ENCODE data around the gene RAF1.

DNA sequence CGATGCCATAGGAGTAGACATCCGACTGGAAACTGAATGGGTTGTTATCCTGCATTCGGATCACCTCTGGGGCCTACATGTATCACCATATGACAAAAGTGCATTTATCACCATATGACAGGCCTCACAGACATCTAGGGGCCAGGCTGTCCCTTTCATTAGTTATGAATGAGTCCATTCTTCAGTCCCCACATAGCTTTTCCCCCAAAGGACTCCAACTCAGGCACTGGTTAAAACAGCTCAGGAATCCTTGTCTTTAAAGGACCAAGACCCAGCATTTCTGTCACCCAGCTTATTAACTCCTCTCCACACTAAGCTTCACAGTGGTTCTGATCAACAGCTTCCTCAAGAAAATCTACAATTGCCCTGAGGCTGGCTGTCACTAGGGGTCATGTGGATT lies 78.7 kb downstream of the RAF1 start:
- TF ChIP-seq IRF2 (CRISPR knock-in tag; IDR thresholded peaks at IDR 0.05; ENCODE audit: borderline replicate concordance, low read depth) = no peak
- no peak for TF ChIP-seq CTCF (IDR thresholded peaks at IDR 0.05)
- no peak for TF ChIP-seq NR2C2 (CRISPR knock-in tag; IDR thresholded peaks at IDR 0.05)
- no peak for TF ChIP-seq ZBTB21 (CRISPR knock-in tag; IDR thresholded peaks at IDR 0.05; ENCODE audit: borderline replicate concordance)
- TF ChIP-seq FOXJ3 (CRISPR knock-in tag; IDR thresholded peaks at IDR 0.05; ENCODE audit: borderline replicate concordance) = no peak
- no peak for TF ChIP-seq SMAD3 (CRISPR knock-in tag; IDR thresholded peaks at IDR 0.05; ENCODE audit: borderline replicate concordance)
- no peak for TF ChIP-seq ELF4 (CRISPR knock-in tag; IDR thresholded peaks at IDR 0.05; ENCODE audit: low read depth)
- TF ChIP-seq, protein P1, sequence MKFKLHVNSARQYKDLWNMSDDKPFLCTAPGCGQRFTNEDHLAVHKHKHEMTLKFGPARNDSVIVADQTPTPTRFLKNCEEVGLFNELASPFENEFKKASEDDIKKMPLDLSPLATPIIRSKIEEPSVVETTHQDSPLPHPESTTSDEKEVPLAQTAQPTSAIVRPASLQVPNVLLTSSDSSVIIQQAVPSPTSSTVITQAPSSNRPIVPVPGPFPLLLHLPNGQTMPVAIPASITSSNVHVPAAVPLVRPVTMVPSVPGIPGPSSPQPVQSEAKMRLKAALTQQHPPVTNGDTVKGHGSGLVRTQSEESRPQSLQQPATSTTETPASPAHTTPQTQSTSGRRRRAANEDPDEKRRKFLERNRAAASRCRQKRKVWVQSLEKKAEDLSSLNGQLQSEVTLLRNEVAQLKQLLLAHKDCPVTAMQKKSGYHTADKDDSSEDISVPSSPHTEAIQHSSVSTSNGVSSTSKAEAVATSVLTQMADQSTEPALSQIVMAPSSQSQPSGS (CRISPR knock-in tag; IDR thresholded peaks at IDR 0.05; ENCODE audit: borderline replicate concordance, low read depth) = no peak
- no peak for TF ChIP-seq CBFB (CRISPR knock-in tag; IDR thresholded peaks at IDR 0.05; ENCODE audit: low read depth)
- no peak for TF ChIP-seq SP1 (CRISPR knock-in tag; conservative IDR thresholded peaks at IDR 0.05)
- no peak for TF ChIP-seq TCF7 (CRISPR knock-in tag; IDR thresholded peaks at IDR 0.05; ENCODE audit: low read depth)
- no peak for TF ChIP-seq E2F4 (CRISPR knock-in tag; IDR thresholded peaks at IDR 0.05; ENCODE audit: borderline replicate concordance, low read depth)
- no peak for TF ChIP-seq JUN (CRISPR knock-in tag; IDR thresholded peaks at IDR 0.05)
- no peak for TF ChIP-seq ETV6 (CRISPR knock-in tag; IDR thresholded peaks at IDR 0.05)
